Uterus (tissue), 4 donors: ENCODE data around the gene NMNAT3. TPM values are rescaled to one million over a fixed set of nuclear protein-coding genes. Genes with fewer than 3 reads are reported as not detected.

Experiments used
- DNase-seq, 2 donors: peaks; one replicate each; pipeline ENCODE4 v3.0.0-alpha.2; 2019 to 2020
- H3K27ac ChIP-seq, 2 donors: fragments of 200-600 bp; sonication (generic); 1 replicate in 1 of 2; 2 replicates in 1 of 2; pipeline ENCODE4 v1.5.1; 2016 to 2018
- H3K27me3 ChIP-seq, 2 donors: fragments of 200-600 bp; sonication (generic); one replicate each; pipeline ENCODE4 v1.5.1; 2018 to 2019; ENCODE audit warnings: control low read depth in 1 of 2
- H3K36me3 ChIP-seq, 2 donors: fragments of 200-600 bp; sonication (generic); one replicate each; pipeline ENCODE4 v1.5.1; 2019; ENCODE audit warnings: control low read depth in 1 of 2
- H3K4me1 ChIP-seq, 2 donors: fragments of 200-600 bp; sonication (generic); one replicate each; pipeline ENCODE4 v1.5.1; 2018 to 2019; ENCODE audit warnings: control low read depth in 1 of 2
- H3K4me3 ChIP-seq, 2 donors: fragments of 200-600 bp; sonication (generic); 1 replicate in 1 of 2; 2 replicates in 1 of 2; pipeline ENCODE4 v1.5.1; 2018 to 2019; ENCODE audit warnings: mild to moderate bottlenecking in 1 of 2
- H3K9me3 ChIP-seq, 2 donors: fragments of 200-600 bp; sonication (generic); one replicate each; pipeline ENCODE4 v1.5.1; 2019; ENCODE audit warnings: control low read depth in 1 of 2
- CTCF ChIP-seq, 4 experiments: fragments of 200-600 bp in 2 of 4; fragments of 450-650 bp in 2 of 4; sonication (generic) in 2 of 4; IDR thresholded peaks; one replicate each; pipeline ENCODE4 v1.5.1; 2016 to 2019; ENCODE audit warnings: antibody characterized with exemption in 4 of 4, mild to moderate bottlenecking in 2 of 4, moderate library complexity in 1 of 4
- POLR2A ChIP-seq, 2 donors: fragments of 450-650 bp; IDR thresholded peaks; one replicate each; pipeline ENCODE4 v1.6.1; 2016; ENCODE audit warnings: antibody characterized with exemption in 2 of 2, mild to moderate bottlenecking in 1 of 2, moderate library complexity in 1 of 2
- intact Hi-C: fragments of 100-400 bp; cut with DNase I; formaldehyde crosslinking; loops from one replicate; pipeline ENCODE4 v1.15.1; 2023; ENCODE audit warnings: low total_unique reads
- total RNA-seq, 4 donors: library from RNA; depleted of rRNA in 3 of 4; stranded (reverse); fragments of >200 nt in 3 of 4; gene quantifications; one replicate each; pipeline versions ENCODE4 v1.1.0 to v1.2.4, GENCODE V29; 2014 to 2023
- donor health status: DM: yes; HTN: yes; CAD: no.

The NMNAT3 gene
- total RNA-seq, 4 donors from 2014 or later, result 2.4 to 17.2 (median 7.5) TPM

- no peak for DNase-seq
- intact Hi-C loops, result no loop called here
- Histone ChIP-seq H3K9me3 (no peaks in the 10 kb centered on the region), H3K36me3 (no peaks in the 10 kb centered on the region), H3K4me3 (no peak overlapping the region), H3K4me1 (no peaks in the 10 kb centered on the region), H3K27ac (no peak overlapping the region), H3K27me3 (no peaks in the 10 kb centered on the region)
- TF ChIP-seq CTCF (IDR thresholded peaks at IDR 0.05) (no peak), POLR2A (IDR thresholded peaks at IDR 0.05) (no peak)
These were observed 1.7 kb downstream of the NMNAT3 start for GRCh38 chr3:139676108-139676507.

DNA sequence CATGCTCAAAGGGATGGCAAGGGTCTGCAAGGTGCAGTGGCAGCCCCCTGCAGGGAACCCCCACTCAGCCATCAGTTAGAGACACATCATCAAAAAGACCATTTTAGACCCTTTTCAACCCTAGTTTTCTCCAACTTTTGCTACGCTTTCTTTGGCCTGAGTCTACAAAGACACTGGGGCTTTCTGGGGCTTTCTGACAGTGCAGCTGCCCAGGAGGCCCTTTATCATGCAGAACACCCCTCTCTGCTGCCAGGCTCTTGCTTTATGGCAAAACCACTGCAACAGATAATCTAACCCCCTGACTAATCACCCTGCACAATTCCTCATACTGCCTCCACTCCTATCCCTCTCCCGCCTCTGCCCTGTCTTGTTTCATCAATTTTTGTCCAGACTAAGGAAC, 2.4 kb downstream of the NMNAT3 start:
- TF ChIP-seq CTCF (IDR thresholded peaks at IDR 0.05) (no peak), POLR2A (IDR thresholded peaks at IDR 0.05) (no peak)
- no peak overlapping the region for H3K27ac ChIP-seq
- H3K4me1 ChIP-seq, result no peaks in the 10 kb centered on the region
- H3K36me3 ChIP-seq, result no peaks in the 10 kb centered on the region
- DNase-seq, result no peak
- no peaks in the 10 kb centered on the region for H3K27me3 ChIP-seq
- no peaks in the 10 kb centered on the region for H3K9me3 ChIP-seq
- intact Hi-C loops, result no loop called here
- no peak overlapping the region for H3K4me3 ChIP-seq

DNA sequence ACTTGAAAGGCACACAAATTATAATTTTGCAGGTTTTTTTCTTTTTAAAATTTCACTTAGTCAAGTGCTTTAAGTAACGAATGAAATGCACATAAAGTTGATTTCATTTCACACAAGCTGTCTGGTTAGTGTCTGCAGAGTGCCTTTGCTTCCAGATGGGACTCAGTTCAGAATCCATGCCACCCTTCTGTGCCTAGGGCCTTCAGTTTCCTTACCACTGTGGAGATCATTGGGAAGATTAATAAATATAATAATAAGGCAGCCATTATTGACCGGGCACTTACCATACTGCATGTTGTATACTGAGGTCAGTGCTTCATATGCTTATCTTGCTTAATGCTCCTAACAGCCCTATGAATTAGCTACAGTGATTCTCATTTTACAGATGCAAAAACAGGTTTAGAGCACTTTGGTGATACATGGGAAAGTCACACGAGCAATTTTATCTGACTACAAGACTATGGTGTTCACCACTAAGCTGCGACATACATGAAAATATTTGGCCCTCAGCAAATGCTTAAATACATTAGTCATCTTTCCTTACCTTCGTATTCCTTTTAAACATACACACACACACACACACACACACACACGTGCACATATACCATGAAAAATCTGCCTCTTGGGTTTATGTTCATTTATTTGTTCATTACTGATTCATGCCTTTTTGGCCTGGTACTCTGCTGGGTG, 3.1 kb downstream of the NMNAT3 start:
- TF ChIP-seq POLR2A (IDR thresholded peaks at IDR 0.05) (no peak), CTCF (IDR thresholded peaks at IDR 0.05) (no peak)
- Histone ChIP-seq H3K9me3 (no peaks in the 10 kb centered on the region), H3K27ac (no peak overlapping the region), H3K4me1 (no peaks in the 10 kb centered on the region), H3K27me3 (no peaks in the 10 kb centered on the region), H3K4me3 (no peak overlapping the region), H3K36me3 (no peaks in the 10 kb centered on the region)
- no peak for DNase-seq
- intact Hi-C loops, result no loop called here

DNA sequence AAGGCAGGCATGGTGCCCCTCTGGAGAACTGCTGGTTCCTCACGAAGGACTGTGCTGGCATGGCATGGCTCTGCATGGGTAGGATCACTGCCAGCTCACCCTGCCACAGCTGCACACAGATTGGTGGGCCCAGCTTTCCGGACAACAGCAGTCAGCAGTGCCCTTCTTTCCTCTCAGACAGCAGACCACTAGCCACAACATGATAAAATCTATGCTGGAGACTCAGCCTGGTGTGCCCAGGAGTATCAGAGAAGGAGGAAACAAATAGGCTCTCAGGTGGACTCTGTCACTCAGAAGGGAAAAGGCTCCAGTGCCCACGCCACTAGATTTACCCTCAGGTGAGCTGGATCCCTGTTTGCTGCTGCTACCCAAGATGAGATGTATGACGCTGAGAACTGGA, 4.9 kb downstream of the NMNAT3 start:
- H3K36me3 ChIP-seq, result no peaks in the 10 kb centered on the region
- intact Hi-C loops, result no loop called here
- H3K4me1 ChIP-seq, result no peaks in the 10 kb centered on the region
- no peak overlapping the region for H3K4me3 ChIP-seq
- DNase-seq, result no peak
- H3K27me3 ChIP-seq, result no peaks in the 10 kb centered on the region
- TF ChIP-seq CTCF (IDR thresholded peaks at IDR 0.05) (no peak), POLR2A (IDR thresholded peaks at IDR 0.05) (no peak)
- H3K9me3 ChIP-seq, result no peaks in the 10 kb centered on the region
- H3K27ac ChIP-seq, result no peak overlapping the region

DNA sequence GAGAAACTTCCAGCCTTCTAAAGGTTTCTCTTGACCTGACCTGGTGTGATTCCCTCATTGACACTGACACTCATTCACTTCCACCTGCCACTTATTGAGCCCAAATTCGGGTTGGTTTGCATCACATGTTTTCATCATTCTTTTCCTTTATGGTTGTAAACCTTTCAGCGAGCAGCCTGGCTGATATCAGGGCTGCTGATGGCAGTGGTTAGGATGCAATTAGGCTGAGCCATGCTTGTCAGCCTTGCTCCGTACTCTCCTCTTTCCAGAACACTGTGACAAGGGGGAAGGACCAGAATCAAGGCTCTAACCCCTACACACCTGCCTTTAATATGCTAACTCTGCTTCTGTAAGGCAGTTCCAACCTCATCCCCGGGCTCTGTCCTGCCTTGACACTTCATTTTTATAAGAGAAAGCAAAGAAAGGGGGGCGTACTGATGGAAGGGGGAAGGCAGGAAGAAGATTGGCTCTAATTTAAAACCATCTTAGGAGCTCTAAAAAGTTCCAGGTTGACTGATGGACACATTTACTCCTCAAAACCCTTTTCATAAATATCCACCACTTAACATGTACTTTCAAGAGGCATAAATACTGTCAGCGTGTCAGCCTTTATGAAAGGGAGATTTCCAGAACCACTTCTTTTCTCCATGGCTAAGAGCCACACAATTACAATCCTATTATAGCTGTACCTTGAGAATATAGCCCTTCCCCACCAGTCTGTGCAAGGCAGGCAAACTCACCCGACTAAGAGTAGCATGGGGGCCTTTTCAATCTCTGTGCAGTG, 5.7 kb downstream of the NMNAT3 start:
- H3K9me3 ChIP-seq, result no peaks in the 10 kb centered on the region
- no peak overlapping the region for H3K27ac ChIP-seq
- no peak overlapping the region for H3K4me3 ChIP-seq
- H3K36me3 ChIP-seq, result no peaks in the 10 kb centered on the region
- TF ChIP-seq CTCF (IDR thresholded peaks at IDR 0.05) (no peak), POLR2A (IDR thresholded peaks at IDR 0.05) (no peak)
- H3K4me1 ChIP-seq, result no peaks in the 10 kb centered on the region
- DNase-seq, result no peak
- intact Hi-C loops, result no loop called here
- no peaks in the 10 kb centered on the region for H3K27me3 ChIP-seq
